ENCODE measurements around the gene SLC9B1. TPM values are rescaled to one million over a fixed set of nuclear protein-coding genes. Genes with fewer than 3 reads are reported as not detected.
"Not testable (repeated sequence)": the region's sequence is repeated elsewhere in the genome, so short reads cannot be mapped to it uniquely, and the experiment has no call there.

Gene SLC9B1
- total and polyA plus RNA-seq, 2 of the 13 experiments (the other 11 are each of a cell fraction or from before 2014, with no cell fraction given) = 0.17 to 0.20 TPM

- in situ Hi-C loops (cut with HindIII; ENCODE audit: extremely low pct_ligation_motif_present, low pct_unique_long_range_greater_than_20kb); H2AFZ ChIP-seq (ENCODE audit: low read length); POLR2A ChIA-PET; H3K36me3 ChIP-seq (replicated peaks in 1 of 2; ENCODE audit: control insufficient read depth in 1 of 2, insufficient read depth in 2 of 2, low read length in 2 of 2); CTCF ChIA-PET (ENCODE audit: low intra/inter-chr PET ratio, low total read pairs); H3K27me3 ChIP-seq (ENCODE audit: control insufficient read depth in 1 of 2, insufficient read depth in 2 of 2, low read length in 2 of 2); BruUV-seq (replicated peaks); H3K27ac ChIP-seq (ENCODE audit: extremely low read length, insufficient read depth, low read length); H3K9ac ChIP-seq (ENCODE audit: insufficient read depth, low read depth, low read length); H3K79me2 ChIP-seq (ENCODE audit: insufficient read depth, low read length); H3K9me3 ChIP-seq (ENCODE audit: low read length); H3K4me1 ChIP-seq (ENCODE audit: insufficient read depth, low read length); H4K20me1 ChIP-seq (ENCODE audit: insufficient read depth, low read length); intact Hi-C loops (cut with micrococcal nuclease; ENCODE audit: unreplicated experiment); FAIRE-seq; TF ChIP-seq SOX6, FOXA1 (IDR thresholded peaks at IDR 0.05): not testable (repeated sequence)
- ATAC-seq = peak; percentile 51; the same call in 2 of the 3 replicates
- Histone ChIP-seq H3K4me2 (ENCODE audit: low read depth, low read length) (peak overlapping the region; percentile 71), H3K4me3 (replicated peaks in 1 of 3; ENCODE audit: insufficient read depth in 1 of 3, low read depth in 2 of 3, low read length in 3 of 3) (peak overlapping the region in 2 of 3 experiments; percentile 12 to 43; a peak in 3 of 6 replicates)
- TF ChIP-seq SOX6 (CRISPR knock-in tag; IDR thresholded peaks at IDR 0.05) = 0 out of 2 replicates have a peak, but pooled peaks have one; percentile 35
- TF ChIP-seq PITX1 (CRISPR knock-in tag; IDR thresholded peaks at IDR 0.05) = peak; percentile 90; the same call in 1 of the 2 replicates
- peak; percentile 32; the same call in 1 of the 2 replicates for TF ChIP-seq SP5 (CRISPR knock-in tag; IDR thresholded peaks at IDR 0.05; ENCODE audit: borderline replicate concordance, low read depth)
- TF ChIP-seq FOXA3 (CRISPR knock-in tag; IDR thresholded peaks at IDR 0.05) = peak; percentile 47; the same call in 1 of the 2 replicates
- TF ChIP-seq ZMYM4 (CRISPR knock-in tag; IDR thresholded peaks at IDR 0.05) = peak; percentile 44; the same call in 1 of the 2 replicates
- TF ChIP-seq FOXA1 (CRISPR knock-in tag; IDR thresholded peaks at IDR 0.05) = peak; percentile 53; the same call in 1 of the 2 replicates
- peak; percentile 22 for TF ChIP-seq YY1 (IDR thresholded peaks at IDR 0.05; ENCODE audit: insufficient read depth, insufficient replicate concordance, low read depth, low read length)
- DNase-seq (ENCODE audit: low spot score) = peak; percentile 31
- WGBS (ENCODE audit: low lambda C conversion rate) = 0% methylated on average over 2 of the region's 8 CpGs
Observed at GRCh38 chr4:102919697-102920096, 99.8 kb downstream of the SLC9B1 start.

DNA sequence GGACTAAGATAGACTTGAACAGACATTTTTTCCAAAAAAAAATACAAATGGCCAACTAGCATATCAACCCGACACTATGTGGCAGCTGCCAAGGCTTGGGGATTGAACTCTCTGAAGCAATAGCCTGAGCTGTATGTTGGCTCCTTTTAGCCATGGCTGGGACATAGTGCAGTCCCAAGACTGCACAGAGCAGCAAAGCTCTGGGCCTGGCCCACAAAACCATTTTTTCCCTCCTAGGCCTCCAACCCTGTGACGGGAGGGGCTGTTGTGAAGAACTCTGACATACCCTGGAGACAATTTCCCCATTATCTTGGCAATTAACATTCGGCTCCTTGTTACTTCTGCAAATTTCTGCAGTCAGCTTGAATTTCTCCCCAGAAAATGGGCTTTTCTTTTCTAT lies 100.6 kb downstream of the SLC9B1 start:
- intact Hi-C loops (cut with micrococcal nuclease; ENCODE audit: unreplicated experiment) (no loop called here), in situ Hi-C loops (cut with HindIII; ENCODE audit: extremely low pct_ligation_motif_present, low pct_unique_long_range_greater_than_20kb) (no loop called here)
- DNase-seq (ENCODE audit: low spot score) (no peak), ATAC-seq (no peak), FAIRE-seq (no peak)
- Histone ChIP-seq H3K4me3 (replicated peaks in 1 of 3; ENCODE audit: insufficient read depth in 1 of 3, low read depth in 2 of 3, low read length in 3 of 3) (no peak overlapping the region), H4K20me1 (ENCODE audit: insufficient read depth, low read length) (no peaks in the 10 kb centered on the region), H3K36me3 (replicated peaks in 1 of 2; ENCODE audit: control insufficient read depth in 1 of 2, insufficient read depth in 2 of 2, low read length in 2 of 2) (no peaks in the 10 kb centered on the region), H2AFZ (ENCODE audit: low read length) (no peak overlapping the region), H3K27ac (ENCODE audit: extremely low read length, insufficient read depth, low read length) (no peak overlapping the region), H3K9ac (ENCODE audit: insufficient read depth, low read depth, low read length) (no peak overlapping the region), H3K4me1 (ENCODE audit: insufficient read depth, low read length) (no peaks in the 10 kb centered on the region), H3K79me2 (ENCODE audit: insufficient read depth, low read length) (no peaks in the 10 kb centered on the region), H3K9me3 (ENCODE audit: low read length) (no peaks in the 10 kb centered on the region; the same call in 1 of the 2 replicates), H3K4me2 (ENCODE audit: low read depth, low read length) (no peak overlapping the region), H3K27me3 (ENCODE audit: control insufficient read depth in 1 of 2, insufficient read depth in 2 of 2, low read length in 2 of 2) (no peaks in the 10 kb centered on the region)
- CTCF ChIA-PET (ENCODE audit: low intra/inter-chr PET ratio, low total read pairs) = no interaction called here
- WGBS (ENCODE audit: low lambda C conversion rate) = 56% methylated on average over 3 of the region's 3 CpGs
- no TSS peak for BruUV-seq (replicated peaks)
- POLR2A ChIA-PET = no interaction called here
- TF ChIP-seq, protein P1, sequence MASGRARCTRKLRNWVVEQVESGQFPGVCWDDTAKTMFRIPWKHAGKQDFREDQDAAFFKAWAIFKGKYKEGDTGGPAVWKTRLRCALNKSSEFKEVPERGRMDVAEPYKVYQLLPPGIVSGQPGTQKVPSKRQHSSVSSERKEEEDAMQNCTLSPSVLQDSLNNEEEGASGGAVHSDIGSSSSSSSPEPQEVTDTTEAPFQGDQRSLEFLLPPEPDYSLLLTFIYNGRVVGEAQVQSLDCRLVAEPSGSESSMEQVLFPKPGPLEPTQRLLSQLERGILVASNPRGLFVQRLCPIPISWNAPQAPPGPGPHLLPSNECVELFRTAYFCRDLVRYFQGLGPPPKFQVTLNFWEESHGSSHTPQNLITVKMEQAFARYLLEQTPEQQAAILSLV (CRISPR knock-in tag; IDR thresholded peaks at IDR 0.05; ENCODE audit: borderline replicate concordance) = no peak
- no peak for TF ChIP-seq SMC3 (IDR thresholded peaks at IDR 0.05; ENCODE audit: low read length)
- TF ChIP-seq ZNF616 (CRISPR knock-in tag; IDR thresholded peaks at IDR 0.05; ENCODE audit: low read depth) = no peak
- no peak for TF ChIP-seq CENPX (CRISPR knock-in tag; IDR thresholded peaks at IDR 0.05)
- TF ChIP-seq ZNF607 (CRISPR knock-in tag; IDR thresholded peaks at IDR 0.05; ENCODE audit: borderline replicate concordance) = no peak
- no peak for TF ChIP-seq CENPBD1 (CRISPR knock-in tag; IDR thresholded peaks at IDR 0.05; ENCODE audit: borderline replicate concordance, low read depth)
- no peak for TF ChIP-seq EZH2 (conservative IDR thresholded peaks at IDR 0.05; ENCODE audit: low read depth, low read length)
- no peak for TF ChIP-seq SMAD9 (CRISPR knock-in tag; IDR thresholded peaks at IDR 0.05)
- no peak for TF ChIP-seq THAP7 (CRISPR knock-in tag; IDR thresholded peaks at IDR 0.05)
